ENCODE measurements around the gene MTMR1.
A peak's percentile ranks its signal among the peaks of the same experiment; 100 is the strongest.

DNA sequence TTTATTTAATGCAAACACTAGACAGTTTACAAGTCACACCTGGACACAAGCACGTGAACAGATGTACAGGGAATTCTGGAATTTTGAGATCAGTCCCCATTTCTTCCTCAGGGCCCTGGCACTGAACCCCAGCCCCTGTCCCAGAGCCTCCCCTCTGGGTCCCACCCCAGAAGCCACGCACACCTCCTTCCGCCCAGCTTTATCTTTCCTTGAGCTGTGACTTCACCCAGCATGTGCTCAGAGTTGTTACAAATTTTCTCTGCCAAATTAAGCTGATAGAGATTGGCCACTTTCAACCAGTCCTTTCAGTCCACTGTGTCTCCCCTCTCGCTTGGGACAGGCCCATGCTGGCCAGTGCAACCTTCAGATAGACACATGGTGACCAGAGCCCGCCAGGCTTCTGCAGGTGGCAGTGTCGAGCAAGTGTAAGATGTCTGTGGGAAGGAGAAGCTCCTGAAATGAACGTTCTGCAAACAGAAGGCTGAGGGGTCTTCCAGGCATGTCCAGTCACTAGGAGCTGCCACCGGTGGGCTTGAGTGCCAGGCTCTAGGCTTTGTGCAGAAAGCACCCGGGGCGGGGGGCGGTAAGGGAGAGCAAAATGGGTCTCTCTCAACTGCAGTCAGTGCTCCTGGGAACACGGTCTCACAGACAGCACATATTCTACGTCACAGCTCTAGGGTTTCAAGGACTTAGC lies 73.3 kb downstream of the MTMR1 start:
- TF ChIP-seq, protein P1, sequence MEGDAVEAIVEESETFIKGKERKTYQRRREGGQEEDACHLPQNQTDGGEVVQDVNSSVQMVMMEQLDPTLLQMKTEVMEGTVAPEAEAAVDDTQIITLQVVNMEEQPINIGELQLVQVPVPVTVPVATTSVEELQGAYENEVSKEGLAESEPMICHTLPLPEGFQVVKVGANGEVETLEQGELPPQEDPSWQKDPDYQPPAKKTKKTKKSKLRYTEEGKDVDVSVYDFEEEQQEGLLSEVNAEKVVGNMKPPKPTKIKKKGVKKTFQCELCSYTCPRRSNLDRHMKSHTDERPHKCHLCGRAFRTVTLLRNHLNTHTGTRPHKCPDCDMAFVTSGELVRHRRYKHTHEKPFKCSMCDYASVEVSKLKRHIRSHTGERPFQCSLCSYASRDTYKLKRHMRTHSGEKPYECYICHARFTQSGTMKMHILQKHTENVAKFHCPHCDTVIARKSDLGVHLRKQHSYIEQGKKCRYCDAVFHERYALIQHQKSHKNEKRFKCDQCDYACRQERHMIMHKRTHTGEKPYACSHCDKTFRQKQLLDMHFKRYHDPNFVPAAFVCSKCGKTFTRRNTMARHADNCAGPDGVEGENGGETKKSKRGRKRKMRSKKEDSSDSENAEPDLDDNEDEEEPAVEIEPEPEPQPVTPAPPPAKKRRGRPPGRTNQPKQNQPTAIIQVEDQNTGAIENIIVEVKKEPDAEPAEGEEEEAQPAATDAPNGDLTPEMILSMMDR (conservative IDR thresholded peaks at IDR 0.05 in 1 of 2, IDR thresholded peaks at IDR 0.05 in 1 of 2; ENCODE audit: extremely low read depth in 1 of 2, insufficient read depth in 1 of 2, low read depth in 1 of 2, low read length in 2 of 2): peak in 1 of 2 donors; percentile 4
- TF ChIP-seq EZH2 (IDR thresholded peaks at IDR 0.05; ENCODE audit: borderline replicate concordance, low read length): no peak

Measured in mammary epithelial cell (primary cell).